Measurements from ENCODE around the gene CACNA2D3.

Gene CACNA2D3

GRCh38 chr3:54841471-54841870 is 719.1 kb downstream of the CACNA2D3 start:
- CTCF ChIA-PET = no interaction called here
- no peak for DNase-seq (ENCODE audit: extremely low spot score)
- POLR2A ChIA-PET = no interaction called here
- TF ChIP-seq ELF4 (IDR thresholded peaks at IDR 0.05) (no peak), BHLHE40 (IDR thresholded peaks at IDR 0.05; ENCODE audit: borderline replicate concordance) (no peak), NFRKB (IDR thresholded peaks at IDR 0.05) (no peak), HDGF (IDR thresholded peaks at IDR 0.05; ENCODE audit: borderline replicate concordance) (no peak), TARDBP (IDR thresholded peaks at IDR 0.05) (no peak), SUZ12 (IDR thresholded peaks at IDR 0.05) (no peak), LEF1 (IDR thresholded peaks at IDR 0.05; ENCODE audit: borderline replicate concordance) (no peak), FOXK2 (IDR thresholded peaks at IDR 0.05) (no peak), FOXA1 (IDR thresholded peaks at IDR 0.05) (no peak), SP1 (IDR thresholded peaks at IDR 0.05) (no peak), CTBP1 (IDR thresholded peaks at IDR 0.05; ENCODE audit: borderline replicate concordance) (no peak), PKNOX1 (IDR thresholded peaks at IDR 0.05) (no peak), ARNT (IDR thresholded peaks at IDR 0.05) (no peak)

GRCh38 chr3:54843352-54843751 is 721.0 kb downstream of the CACNA2D3 start:
- ChIA-PET POLR2A (no interaction called here), CTCF (no interaction called here)
- TF ChIP-seq LEF1 (IDR thresholded peaks at IDR 0.05; ENCODE audit: borderline replicate concordance) (no peak), NFRKB (IDR thresholded peaks at IDR 0.05) (no peak), PKNOX1 (IDR thresholded peaks at IDR 0.05) (no peak), L3MBTL2 (conservative IDR thresholded peaks at IDR 0.05) (no peak), ELF4 (IDR thresholded peaks at IDR 0.05) (no peak), CTBP1 (IDR thresholded peaks at IDR 0.05; ENCODE audit: borderline replicate concordance) (no peak), ARNT (IDR thresholded peaks at IDR 0.05) (no peak), FOXK2 (IDR thresholded peaks at IDR 0.05) (no peak), SUZ12 (IDR thresholded peaks at IDR 0.05) (no peak), FOXM1 (IDR thresholded peaks at IDR 0.05; ENCODE audit: borderline replicate concordance) (no peak), HDGF (IDR thresholded peaks at IDR 0.05; ENCODE audit: borderline replicate concordance) (no peak), TARDBP (IDR thresholded peaks at IDR 0.05) (no peak), ZNF384 (IDR thresholded peaks at IDR 0.05) (no peak), BHLHE40 (IDR thresholded peaks at IDR 0.05; ENCODE audit: borderline replicate concordance) (no peak), FOXA1 (IDR thresholded peaks at IDR 0.05) (no peak), SP1 (IDR thresholded peaks at IDR 0.05) (no peak)
- DNase-seq (ENCODE audit: extremely low spot score) = no peak

- TF ChIP-seq PKNOX1 (IDR thresholded peaks at IDR 0.05) (no peak), CTBP1 (IDR thresholded peaks at IDR 0.05; ENCODE audit: borderline replicate concordance) (no peak), ELF4 (IDR thresholded peaks at IDR 0.05) (no peak), SUZ12 (IDR thresholded peaks at IDR 0.05) (no peak), ZNF384 (IDR thresholded peaks at IDR 0.05) (no peak), FOXK2 (IDR thresholded peaks at IDR 0.05) (no peak), HDGF (IDR thresholded peaks at IDR 0.05; ENCODE audit: borderline replicate concordance) (no peak), BHLHE40 (IDR thresholded peaks at IDR 0.05; ENCODE audit: borderline replicate concordance) (no peak), FOXA1 (IDR thresholded peaks at IDR 0.05) (no peak), LEF1 (IDR thresholded peaks at IDR 0.05; ENCODE audit: borderline replicate concordance) (no peak), L3MBTL2 (conservative IDR thresholded peaks at IDR 0.05) (no peak), SP1 (IDR thresholded peaks at IDR 0.05) (no peak), FOXM1 (IDR thresholded peaks at IDR 0.05; ENCODE audit: borderline replicate concordance) (no peak), NFRKB (IDR thresholded peaks at IDR 0.05) (no peak), TARDBP (IDR thresholded peaks at IDR 0.05) (no peak), ARNT (IDR thresholded peaks at IDR 0.05) (no peak)
- POLR2A ChIA-PET = no interaction called here
- CTCF ChIA-PET = no interaction called here
- no peak for DNase-seq (ENCODE audit: extremely low spot score)
Measured at GRCh38 chr3:54844211-54844610, 721.9 kb downstream of the CACNA2D3 start.

- POLR2A ChIA-PET = no interaction called here
Measured at GRCh38 chr3:54845011-54845410, 722.7 kb downstream of the CACNA2D3 start.

GRCh38 chr3:54845551-54845950 is 723.2 kb downstream of the CACNA2D3 start:
- ChIA-PET POLR2A (no interaction called here), CTCF (no interaction called here)
- DNase-seq (ENCODE audit: extremely low spot score) = no peak
- TF ChIP-seq ZNF384 (IDR thresholded peaks at IDR 0.05) = no peak
- TF ChIP-seq L3MBTL2 (conservative IDR thresholded peaks at IDR 0.05) = 0 out of 2 replicates have a peak, but pooled peaks have one; percentile 20

More at GRCh38 chr3:54845011-54845410, 722.7 kb downstream of the CACNA2D3 start:
- no peak for TF ChIP-seq FOXA1 (IDR thresholded peaks at IDR 0.05)
- TF ChIP-seq PKNOX1 (IDR thresholded peaks at IDR 0.05) = no peak
- TF ChIP-seq CTBP1 (IDR thresholded peaks at IDR 0.05; ENCODE audit: borderline replicate concordance) = no peak
- no peak for TF ChIP-seq NFRKB (IDR thresholded peaks at IDR 0.05)
- no peak for TF ChIP-seq ELF4 (IDR thresholded peaks at IDR 0.05)
- no peak for TF ChIP-seq ARNT (IDR thresholded peaks at IDR 0.05)
- no peak for TF ChIP-seq BHLHE40 (IDR thresholded peaks at IDR 0.05; ENCODE audit: borderline replicate concordance)
- no peak for TF ChIP-seq LEF1 (IDR thresholded peaks at IDR 0.05; ENCODE audit: borderline replicate concordance)
- TF ChIP-seq ZNF384 (IDR thresholded peaks at IDR 0.05) = no peak
- TF ChIP-seq FOXK2 (IDR thresholded peaks at IDR 0.05) = no peak
- no peak for TF ChIP-seq TARDBP (IDR thresholded peaks at IDR 0.05)
- no peak for TF ChIP-seq L3MBTL2 (conservative IDR thresholded peaks at IDR 0.05)
- CTCF ChIA-PET = no interaction called here
- no peak for DNase-seq (ENCODE audit: extremely low spot score)

- DNase-seq (ENCODE audit: extremely low spot score) = no peak
- POLR2A ChIA-PET = interaction anchor here (0.6 kb wide), 1 partner anchor 245 kb away, joined by 3 read pairs; no protein-coding TSS in a partner anchor
- TF ChIP-seq L3MBTL2 (conservative IDR thresholded peaks at IDR 0.05) (no peak), PKNOX1 (IDR thresholded peaks at IDR 0.05) (peak; percentile 82)
- CTCF ChIA-PET = no interaction called here
Measured at GRCh38 chr3:54846119-54846518, 723.8 kb downstream of the CACNA2D3 start.

Data from HEK293T (cell line).